Measurements from ENCODE around the gene MAP2K5.
"Not testable (repeated sequence)": the region's sequence is repeated elsewhere in the genome, so short reads cannot be mapped to it uniquely, and the experiment has no call there.

The MAP2K5 gene

GRCh38 chr15:67601073-67601472, 58.6 kb downstream of the MAP2K5 start:
- DNase-seq (ENCODE audit: low read depth) = no peak

GRCh38 chr15:67603063-67603462, 60.6 kb downstream of the MAP2K5 start:
- DNase-seq (ENCODE audit: low read depth) = no peak

DNA sequence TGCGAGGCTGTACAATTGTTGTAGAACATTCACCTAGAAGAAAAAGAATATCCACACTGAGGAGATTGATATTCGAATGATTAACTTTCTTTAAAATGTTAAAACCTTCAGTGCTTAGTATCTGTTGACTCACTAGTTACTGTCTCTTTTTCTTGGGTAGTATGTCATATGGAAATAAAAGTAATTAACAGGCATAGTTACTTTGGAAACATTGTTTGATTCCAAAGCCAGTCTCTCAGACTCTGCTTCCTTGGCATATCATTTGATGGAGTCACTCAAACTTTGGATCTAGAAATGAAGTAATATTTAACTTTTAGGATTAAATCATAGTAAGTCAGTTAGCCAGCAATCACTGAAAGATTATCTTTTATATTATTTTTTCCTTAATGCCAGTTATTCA, 63.4 kb downstream of the MAP2K5 start:
- no peak for DNase-seq (ENCODE audit: low read depth)

DNA sequence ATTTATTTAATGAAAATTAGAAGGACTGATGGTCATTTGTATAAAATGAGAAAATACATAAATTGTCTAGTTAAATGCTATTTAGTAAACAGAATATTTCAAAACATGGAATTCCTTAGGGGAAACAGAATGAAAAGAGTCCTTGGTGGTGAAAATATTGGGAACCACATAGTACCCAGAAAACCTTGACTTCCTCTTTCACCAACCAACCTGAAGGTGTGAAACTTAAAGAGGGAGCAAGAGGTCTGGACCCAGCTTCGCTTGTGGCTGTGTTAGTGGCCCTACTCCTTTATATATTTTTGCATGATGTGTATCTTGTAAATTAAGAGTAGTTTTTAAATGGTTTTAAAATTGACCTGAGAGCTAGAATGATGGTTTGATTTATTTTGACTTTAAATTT, 64.2 kb downstream of the MAP2K5 start:
- no peak for DNase-seq (ENCODE audit: low read depth)

DNA sequence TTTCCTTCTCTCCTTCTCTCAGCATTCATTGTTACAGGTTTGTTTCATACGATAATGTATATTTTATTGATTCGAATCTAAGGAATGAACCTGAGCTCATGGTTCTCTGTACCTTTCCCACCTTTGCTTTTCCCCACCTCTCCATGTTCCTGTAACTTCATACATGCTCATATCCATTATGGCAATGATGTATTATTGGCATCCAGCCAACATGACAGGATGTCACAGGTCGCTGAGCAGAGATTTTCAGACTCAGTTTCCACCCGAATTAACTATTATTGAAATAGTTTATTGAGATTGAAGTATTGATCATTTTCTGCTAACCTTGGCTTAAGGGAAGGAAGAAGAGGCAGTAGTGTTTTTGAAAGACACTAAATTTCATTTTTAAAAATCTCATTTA, 64.8 kb downstream of the MAP2K5 start:
- no peak for DNase-seq (ENCODE audit: low read depth)

GRCh38 chr15:67607959-67608637, 65.6 kb downstream of the MAP2K5 start:
- DNase-seq (ENCODE audit: low read depth) = no peak

DNA sequence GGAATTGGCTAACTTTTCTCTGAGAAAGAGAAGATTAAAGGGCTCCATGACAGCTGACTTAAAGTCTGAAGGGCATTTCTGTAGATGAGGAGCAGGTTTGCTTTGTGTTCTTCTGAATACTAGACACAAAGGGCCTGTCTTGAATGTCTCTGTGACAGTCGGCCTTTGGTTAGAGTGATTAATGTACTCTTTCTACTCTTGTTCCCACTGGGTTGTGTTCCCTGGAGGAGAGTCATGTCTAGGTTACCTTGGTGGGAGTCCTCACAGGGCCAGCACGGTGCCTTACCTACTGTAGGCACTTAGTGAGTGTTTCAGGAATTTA, 66.1 kb downstream of the MAP2K5 start:
- DNase-seq (ENCODE audit: low read depth) = no peak

DNA sequence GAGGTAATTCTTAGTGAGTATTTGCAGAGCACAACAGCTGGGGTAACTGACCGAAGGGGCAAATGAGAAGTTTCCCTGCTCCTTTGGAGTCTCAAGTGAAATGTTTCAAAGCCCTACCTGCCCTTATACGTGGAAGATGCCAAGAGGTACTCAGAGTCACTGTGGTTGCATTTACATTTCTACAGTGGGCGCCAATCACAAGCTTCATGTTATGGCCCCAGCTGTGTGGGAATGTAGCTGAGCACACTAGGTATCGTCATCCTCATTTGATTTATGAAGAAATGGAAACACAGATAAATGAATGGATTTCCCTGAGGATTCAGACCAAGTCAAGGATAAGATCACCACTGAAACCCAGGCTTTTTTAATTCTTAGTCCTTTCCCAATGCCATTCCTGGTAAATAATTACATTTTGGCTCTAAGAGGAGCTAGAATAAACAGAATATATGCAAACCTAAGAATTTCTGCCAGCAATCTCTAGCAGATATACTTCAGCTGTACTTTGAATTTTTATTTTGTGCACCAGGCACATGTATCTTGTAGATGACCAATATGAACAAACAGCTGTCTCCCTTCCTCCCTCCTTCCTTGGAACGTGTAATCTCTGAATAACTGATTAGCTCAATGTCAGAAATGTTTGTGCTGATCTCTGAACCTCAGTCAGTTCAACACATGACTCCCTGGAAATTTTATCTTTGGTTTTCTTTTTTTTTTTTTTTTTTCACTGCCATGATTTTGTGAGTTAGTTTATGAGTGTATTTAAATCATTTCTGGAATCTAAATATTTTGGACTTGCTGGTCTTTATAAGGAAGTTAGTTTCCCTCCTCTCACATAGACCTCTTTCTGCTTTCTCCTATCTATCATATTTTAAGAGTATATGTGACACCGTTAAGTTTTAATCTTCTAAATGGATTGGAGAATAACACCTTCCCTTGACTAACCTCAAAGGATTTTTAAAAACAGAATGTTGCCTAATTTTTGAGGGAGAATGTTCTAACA, 69.2 kb downstream of the MAP2K5 start:
- no peak for DNase-seq (ENCODE audit: low read depth)

DNA sequence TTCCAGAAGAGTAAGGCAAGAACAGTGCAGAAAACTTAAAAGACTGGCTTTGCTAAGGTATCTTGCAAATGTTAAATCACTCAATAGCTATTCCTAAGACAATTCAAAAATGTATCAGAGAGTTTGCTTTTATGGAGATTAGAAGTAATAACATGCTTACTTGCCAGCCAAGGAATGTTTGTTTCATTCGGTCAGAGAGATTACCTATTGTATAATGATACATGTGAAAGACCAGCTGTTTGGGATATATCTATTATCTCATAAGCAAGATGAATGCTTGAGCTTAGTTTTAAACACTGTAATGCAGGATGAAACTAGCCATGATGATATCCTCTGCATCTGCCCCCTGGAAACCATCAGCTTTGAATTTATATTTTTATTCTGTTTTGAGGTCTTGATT, 70.7 kb downstream of the MAP2K5 start:
- no peak for DNase-seq (ENCODE audit: low read depth)

DNA sequence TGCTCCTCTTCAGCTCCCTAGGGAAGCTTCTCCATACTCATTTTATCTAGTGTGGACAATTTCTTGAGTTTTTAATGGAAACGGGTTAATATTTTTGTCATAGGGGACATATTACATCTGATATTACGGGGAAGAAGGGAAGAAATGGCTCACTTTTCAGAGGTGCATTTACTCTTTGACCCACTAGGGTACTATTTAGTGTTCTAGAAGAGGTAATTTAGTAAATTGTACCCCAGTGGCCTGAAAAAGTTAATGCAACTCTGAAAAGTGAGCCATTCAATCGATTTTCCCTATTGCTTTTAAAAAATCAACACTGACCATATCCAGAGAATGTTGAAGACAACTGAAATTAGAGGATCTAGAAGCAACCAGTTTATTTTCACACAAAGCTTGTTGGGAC, 71.2 kb downstream of the MAP2K5 start:
- DNase-seq (ENCODE audit: low read depth) = no peak

DNA sequence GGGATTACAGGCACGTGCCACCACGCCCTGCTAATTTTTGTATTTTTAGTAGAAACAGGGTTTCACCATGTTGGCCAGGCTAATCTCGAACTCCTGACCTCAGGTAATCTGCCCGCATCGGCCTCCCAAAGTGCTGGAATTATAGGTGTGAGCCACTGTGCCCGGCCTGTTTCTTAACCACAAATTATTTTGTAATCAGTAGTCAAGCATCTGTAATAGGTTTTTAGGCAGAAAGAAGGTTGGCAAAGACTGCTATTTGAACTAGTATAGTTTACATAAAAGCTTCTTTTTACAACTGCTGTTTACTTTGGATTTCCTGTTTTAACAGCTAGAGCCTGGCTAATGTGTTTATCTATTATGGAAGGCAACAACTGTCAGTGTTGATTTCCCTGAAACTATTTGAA, 72.6 kb downstream of the MAP2K5 start:
- DNase-seq (ENCODE audit: low read depth) = peak; percentile 38

DNA sequence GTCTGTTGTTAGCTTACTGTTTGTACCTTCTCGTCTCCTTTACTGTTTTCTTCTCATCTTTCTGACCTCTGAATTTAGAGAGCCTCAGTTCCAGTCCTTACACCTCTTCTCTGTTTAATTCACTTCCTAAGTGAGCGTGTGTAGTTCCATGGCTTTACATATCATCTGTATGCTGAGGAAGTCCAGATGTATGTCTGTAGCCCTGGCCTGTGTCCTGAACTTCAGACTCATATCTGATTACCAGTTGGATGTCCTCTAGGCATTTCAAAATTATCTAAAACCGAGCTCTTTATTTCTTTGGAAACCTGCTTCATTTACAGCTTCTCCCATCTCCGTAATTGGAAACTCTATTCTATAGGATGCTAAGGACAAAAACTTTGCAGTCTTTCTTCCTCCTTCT, 75.8 kb downstream of the MAP2K5 start:
- DNase-seq (ENCODE audit: low read depth) = no peak

DNA sequence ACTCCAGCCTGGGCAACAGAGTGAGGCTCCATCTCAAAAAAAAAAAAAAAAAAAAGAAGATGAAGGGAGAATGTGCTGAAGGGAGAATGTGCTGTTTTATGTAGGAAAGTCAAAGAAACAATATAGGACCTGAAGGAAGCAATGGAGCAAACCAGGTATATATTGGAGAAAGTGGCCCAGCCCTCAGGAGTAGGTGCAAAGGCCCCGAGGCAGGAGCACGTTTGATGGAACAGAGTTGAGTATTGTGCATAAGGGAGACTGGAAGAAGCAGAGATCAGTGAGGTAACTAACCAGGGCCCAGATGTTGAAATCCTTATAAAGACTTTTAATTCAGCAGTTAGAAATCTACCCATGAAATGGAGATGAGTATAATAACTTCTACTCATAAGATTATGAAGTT, 79.6 kb downstream of the MAP2K5 start:
- no peak for DNase-seq (ENCODE audit: low read depth)

DNA sequence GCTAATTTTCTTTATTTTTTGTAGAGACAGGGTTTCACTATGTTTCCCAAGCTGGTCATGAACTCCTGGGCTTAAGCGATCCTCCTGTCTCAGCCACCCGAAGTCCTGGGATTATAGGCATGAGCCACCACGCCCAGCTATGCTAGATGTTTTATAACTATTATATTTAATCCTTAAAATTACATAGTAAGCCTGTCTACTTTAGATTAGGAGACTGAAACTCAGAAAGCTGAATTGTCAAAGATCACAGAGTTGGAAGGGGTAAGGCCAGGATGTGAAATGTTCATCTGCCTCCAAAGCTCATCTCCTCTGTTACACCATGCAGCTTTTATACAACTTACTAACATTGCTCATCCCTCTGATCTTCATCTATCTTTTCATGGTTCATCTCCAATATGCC, 89.8 kb downstream of the MAP2K5 start:
- DNase-seq (ENCODE audit: low read depth) = no peak

DNA sequence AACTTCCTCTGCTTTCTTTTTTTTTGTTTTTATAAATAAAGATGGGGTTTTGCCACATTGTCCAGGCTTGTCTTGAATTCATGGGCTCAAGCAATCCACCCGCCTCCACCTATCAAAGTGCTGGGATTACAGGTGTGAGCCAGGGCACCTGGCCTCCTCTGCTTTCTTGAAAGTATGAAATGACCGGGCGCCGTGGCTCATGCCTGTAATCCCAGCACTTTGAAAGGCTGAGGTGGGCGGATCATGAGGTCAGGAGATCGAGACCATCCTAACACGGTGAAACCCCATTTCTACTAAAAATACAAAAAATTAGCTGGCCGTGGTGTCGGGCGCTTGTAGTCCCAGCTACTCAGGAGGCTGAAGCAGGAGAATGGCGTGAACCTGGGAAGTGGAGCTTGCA, 93.4 kb downstream of the MAP2K5 start:
- DNase-seq (ENCODE audit: low read depth) = not testable (repeated sequence)

- DNase-seq (ENCODE audit: low read depth) = no peak
Observed at GRCh38 chr15:67639591-67639990, 97.1 kb downstream of the MAP2K5 start.

DNA sequence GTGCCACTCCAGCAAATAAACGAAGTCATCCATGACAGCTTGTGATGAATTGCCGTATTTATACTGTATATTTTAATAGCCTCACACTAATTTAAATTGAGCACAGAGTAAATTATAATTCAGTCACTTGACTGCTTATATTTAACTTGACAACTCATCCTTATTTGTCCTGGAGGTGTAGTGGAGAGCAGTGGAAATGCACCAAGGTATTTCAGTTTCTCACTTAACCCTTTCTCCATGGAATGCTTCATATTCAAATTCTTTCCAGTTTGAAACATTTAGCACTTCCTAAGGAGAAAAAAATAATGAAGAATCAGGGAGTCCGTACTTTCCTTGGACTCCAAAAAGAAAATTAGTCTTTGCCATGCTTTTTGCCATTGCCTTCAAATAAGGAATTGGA, 99.0 kb downstream of the MAP2K5 start:
- DNase-seq (ENCODE audit: low read depth) = no peak

- no peak for DNase-seq (ENCODE audit: low read depth)
Observed at GRCh38 chr15:67646847-67647246, 104.3 kb downstream of the MAP2K5 start.

DNA sequence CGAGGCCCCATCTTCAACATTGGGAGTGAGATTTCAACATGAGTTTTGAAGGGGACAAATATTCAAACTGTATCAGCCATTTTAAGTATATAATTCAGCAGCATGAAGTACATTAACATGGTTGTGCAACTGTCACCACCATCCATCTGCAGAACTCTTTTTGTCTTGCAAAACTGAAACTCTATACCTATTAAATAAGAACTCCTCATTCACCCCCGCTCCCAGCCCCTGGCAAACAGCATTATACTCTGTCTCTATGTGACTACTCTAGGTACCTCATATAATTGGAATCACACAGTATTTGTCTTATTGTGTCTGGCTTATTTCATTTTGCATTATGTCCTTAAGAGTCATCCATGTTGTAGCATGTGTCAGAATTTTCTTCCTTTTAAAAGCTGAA, 110.1 kb downstream of the MAP2K5 start:
- DNase-seq (ENCODE audit: low read depth) = no peak

GRCh38 chr15:67660446-67660845, 117.9 kb downstream of the MAP2K5 start:
- no peak for DNase-seq (ENCODE audit: low read depth)

- no peak for DNase-seq (ENCODE audit: low read depth)
Observed at GRCh38 chr15:67660874-67661606, 118.5 kb downstream of the MAP2K5 start.

DNA sequence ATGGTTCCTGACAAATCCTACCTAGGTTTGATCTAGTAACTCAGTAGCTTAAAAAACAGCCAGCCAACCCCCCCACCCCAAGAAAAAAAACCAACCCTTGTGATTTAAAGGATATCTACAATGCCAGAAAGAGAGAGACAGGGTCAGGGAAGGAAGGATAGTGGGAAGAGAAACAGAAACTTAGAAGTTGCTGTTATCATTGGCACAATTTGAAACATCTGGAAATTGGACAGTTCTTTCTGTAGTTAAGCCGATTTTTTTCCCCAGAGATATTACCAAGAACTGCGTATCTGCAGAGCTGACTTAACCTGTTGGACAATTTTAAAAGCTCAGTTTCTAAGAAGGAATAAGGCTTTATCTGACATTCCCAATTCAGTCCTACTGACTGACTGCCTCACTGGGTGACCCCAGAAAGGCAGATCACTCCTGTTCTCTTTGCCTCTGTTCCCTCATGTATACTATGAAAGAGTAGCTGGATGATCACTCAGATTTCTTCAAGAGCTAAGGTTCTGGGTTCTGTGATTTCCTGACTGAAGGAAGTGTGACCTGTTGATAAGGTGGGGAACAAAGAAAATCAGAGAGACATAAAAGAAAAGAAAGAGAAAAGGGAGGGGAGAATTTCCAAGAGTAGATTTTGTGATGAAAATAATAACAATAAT, 128.3 kb downstream of the MAP2K5 start:
- DNase-seq (ENCODE audit: low read depth) = peak; percentile 1

Measured in fibroblast of gingiva (primary cell).